Measurements from ENCODE around the gene SMARCAL1. TPM values are rescaled to one million over a fixed set of nuclear protein-coding genes. Genes with fewer than 3 reads are reported as not detected.

Gene SMARCAL1
- total RNA-seq, 1 experiment from 2014 or later, result 3.6 TPM

- DNase-seq (ENCODE audit: low spot score), result no peak
Observed at GRCh38 chr2:216426938-216427337, 14.7 kb downstream of the SMARCAL1 start.

DNA sequence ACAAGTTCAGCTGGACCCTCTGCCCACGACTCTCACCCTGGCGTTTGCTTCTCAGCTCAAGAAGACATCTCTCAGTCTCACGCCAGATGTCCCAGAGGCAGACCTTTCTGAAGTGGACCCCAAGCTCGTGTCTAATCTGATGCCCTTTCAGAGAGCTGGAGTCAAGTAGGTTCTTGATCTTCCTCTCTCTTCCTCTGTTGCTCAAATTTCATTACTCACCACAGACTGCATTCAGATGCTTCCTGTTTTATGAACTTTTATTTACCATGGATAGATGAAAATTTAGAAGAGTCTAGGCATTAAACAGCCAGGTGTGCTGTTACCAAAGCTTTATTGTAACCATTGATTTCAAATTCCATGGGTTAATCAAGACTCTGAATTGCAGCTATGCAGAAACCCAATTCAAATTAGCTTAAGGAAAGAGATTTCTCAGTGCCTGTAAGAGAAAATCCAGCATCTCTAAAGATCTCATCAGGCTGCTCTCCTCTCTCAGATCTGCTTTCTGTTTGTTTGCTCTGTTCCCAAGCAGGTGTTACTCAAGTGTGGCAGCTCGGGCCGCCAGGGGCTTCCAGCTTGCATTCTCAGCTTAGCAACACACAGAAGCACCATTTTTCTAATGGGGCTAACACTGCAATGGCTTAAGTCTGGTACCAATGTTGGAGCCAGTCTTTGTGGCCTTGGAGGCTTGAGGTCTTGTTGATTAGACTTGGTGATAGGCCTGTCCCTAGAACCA is 16.5 kb downstream of the SMARCAL1 start:
- no peak for DNase-seq (ENCODE audit: low spot score)

GRCh38 chr2:216429428-216429827 is 17.1 kb downstream of the SMARCAL1 start:
- DNase-seq (ENCODE audit: low spot score), result no peak

DNA sequence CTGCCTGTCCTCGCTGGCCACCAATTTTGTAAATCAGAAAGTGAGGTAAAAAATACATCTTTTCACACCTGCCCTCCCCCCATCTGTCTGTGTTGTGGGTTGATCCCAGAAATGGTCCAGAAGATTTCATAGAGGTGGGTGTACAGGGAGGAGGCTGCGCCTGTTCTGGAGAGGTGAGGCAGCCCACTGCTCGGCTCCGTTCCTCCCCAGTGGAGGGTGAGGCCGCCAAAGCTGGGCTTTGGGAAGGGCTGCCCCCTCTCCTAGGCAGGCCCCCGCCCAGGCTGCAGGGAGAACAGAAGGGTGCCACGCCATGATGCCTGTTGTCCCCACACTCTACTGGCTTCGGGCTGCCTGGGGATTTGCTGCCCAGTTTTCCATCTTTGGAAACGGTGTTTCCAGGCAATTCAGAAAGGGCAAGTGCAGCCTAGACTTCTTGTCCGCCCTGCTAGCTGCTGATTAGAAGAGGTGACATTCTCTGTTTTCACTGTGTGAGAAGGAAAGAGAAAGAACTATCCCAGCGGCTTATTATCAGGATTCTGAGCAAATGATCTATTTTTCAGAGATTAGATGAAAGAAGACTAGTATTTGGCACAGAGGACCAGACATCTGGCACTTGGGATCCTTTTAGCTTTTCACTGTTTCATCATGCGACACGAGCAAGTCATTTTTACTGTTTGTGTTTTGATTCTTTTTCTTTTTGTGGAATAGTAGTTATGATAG is 18.7 kb downstream of the SMARCAL1 start:
- DNase-seq (ENCODE audit: low spot score), result no peak

- DNase-seq (ENCODE audit: low spot score), result no peak
Observed at GRCh38 chr2:216431531-216431856, 19.2 kb downstream of the SMARCAL1 start.

- no peak for DNase-seq (ENCODE audit: low spot score)
Observed at GRCh38 chr2:216436383-216436782, 24.1 kb downstream of the SMARCAL1 start.

DNA sequence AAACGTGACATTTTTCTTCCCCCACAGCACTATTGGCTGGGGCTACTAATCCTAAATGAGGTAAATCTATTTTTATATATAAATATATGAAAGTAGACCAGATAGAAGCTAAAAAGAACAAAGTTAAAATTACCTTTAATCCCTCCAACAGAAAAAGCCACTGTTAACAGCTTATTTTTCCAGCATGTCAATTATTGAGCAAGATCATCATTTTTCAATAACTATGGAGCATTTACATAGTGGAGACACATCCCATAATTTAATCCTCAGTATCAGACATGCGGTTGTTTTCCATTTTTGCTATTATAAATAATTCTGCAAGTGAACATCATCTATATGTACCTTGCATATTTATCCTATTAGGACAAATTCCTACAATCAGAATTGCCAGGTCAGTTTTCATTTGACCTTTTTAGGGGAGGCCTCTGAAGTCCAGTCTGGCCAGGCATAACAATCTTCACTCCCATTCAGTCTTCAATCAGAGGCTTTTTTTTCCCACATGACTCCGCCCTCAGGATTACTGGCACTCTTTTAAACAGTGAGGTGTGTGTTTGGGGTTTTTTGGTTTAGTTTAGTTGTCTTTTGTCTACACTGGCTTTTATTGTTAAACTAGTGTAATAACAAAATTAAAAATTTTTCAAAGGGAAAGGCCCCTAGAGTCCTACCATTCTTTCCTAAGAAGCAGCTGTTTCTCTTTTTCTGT is 29.2 kb downstream of the SMARCAL1 start:
- DNase-seq (ENCODE audit: low spot score), result no peak

DNA sequence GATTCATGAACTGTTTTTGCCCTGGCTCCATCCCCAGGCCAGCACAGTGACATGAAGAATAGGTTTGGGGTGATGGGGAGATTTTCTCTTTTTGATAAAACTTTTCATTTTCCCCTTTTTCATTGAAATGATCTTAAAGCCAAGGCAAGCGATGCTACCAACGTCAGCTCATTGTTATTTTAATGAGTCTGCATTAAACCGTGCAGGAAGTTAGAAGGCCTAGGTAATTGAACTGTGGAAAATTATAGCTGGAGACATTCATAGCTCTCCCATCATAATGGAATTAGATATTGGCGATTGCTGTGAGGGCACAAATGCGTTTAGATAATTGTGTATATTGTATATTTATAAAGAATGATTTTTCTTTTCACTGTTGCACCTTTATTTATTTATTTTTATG is 33.2 kb downstream of the SMARCAL1 start:
- DNase-seq (ENCODE audit: low spot score), result no peak

GRCh38 chr2:216446343-216446742 is 34.1 kb downstream of the SMARCAL1 start:
- no peak for DNase-seq (ENCODE audit: low spot score)

GRCh38 chr2:216447293-216447692 is 35.0 kb downstream of the SMARCAL1 start:
- no peak for DNase-seq (ENCODE audit: low spot score)

DNA sequence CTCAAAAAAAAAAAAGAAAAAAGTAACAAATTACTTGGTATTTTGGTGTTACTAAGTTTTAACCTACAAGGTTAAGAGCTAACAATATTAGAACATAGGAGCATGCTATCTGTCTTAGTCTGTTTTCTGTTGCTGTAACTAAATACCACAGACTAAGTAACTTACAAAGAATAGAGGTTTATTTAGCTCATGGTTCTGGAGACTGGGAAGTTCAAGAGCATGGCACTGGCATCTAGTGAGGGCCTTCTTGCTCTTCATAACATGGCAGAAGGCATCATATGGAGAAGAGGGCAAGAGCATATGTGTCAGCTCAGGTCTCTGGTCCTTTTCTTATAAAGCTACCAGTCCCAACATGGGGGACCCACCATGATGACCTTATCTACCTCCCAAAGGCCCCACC is 36.5 kb downstream of the SMARCAL1 start:
- no peak for DNase-seq (ENCODE audit: low spot score)

GRCh38 chr2:216450346-216450745 is 38.1 kb downstream of the SMARCAL1 start:
- no peak for DNase-seq (ENCODE audit: low spot score)

DNA sequence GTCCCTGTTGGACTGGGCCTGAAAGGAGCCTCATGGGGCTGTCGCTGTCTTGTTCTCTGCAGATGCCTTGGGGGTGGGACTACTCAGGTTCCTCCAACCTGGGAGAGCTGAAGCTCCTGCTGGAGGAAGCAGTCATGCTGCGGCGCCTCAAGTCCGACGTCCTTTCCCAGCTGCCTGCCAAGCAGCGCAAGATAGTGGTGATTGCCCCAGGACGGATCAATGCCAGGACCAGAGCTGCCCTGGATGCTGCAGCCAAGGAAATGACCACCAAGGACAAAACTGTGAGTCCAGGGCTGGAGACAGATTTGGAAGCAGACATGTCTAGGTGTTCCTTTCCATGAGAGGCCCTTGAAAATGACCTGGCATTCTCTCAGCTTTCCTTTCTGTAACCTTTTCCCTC is 38.5 kb downstream of the SMARCAL1 start:
- no peak for DNase-seq (ENCODE audit: low spot score)

- no peak for DNase-seq (ENCODE audit: low spot score)
Observed at GRCh38 chr2:216453955-216454614, 41.8 kb downstream of the SMARCAL1 start.

DNA sequence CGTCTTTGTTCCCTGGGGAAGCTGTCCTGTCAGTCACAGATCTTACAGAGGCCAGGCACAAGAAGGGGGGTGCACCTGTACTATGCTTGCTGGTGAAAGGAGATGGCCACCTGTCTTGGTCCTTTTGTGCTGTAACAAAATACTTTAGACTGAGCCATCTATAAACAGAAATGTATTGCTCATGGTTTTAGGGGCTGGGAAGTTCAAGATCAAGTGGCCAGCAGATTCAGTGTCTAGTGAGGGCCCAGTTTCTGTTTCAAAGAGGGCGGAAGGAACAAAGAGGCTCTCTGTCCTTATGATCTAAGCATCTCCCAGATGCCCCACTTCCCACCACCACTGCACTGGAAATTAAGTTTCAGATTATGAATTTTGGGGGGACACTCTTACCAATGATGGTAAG is 50.9 kb downstream of the SMARCAL1 start:
- no peak for DNase-seq (ENCODE audit: low spot score)

DNA sequence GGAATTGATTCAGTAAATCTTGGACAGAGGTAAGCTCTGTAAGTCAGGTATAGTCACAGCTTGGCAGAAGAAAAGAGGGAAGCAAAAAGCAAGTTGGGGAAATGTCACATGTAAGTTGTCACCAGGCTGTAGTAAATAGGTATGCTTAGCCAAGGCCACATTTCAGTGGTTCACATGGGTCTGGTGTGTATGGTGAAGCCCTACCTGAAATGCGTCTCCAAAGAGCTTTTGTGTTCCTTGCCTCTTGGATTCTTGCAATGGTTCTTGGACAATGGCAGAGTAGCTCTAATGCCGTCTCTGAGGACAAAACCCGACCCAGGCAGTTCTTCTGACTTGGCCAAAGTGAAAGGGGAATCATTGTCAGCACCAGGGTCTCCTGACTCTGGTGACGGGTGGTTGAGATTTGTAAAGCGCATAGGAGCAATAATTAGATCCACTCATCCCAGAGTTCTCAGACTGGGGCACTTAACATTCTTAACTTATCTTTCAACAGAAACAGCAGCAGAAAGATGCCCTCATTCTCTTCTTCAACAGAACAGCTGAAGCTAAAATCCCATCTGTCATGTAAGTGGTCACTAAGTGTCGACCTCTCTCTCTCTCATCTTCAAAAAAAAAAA is 51.9 kb downstream of the SMARCAL1 start:
- DNase-seq (ENCODE audit: low spot score), result no peak

DNA sequence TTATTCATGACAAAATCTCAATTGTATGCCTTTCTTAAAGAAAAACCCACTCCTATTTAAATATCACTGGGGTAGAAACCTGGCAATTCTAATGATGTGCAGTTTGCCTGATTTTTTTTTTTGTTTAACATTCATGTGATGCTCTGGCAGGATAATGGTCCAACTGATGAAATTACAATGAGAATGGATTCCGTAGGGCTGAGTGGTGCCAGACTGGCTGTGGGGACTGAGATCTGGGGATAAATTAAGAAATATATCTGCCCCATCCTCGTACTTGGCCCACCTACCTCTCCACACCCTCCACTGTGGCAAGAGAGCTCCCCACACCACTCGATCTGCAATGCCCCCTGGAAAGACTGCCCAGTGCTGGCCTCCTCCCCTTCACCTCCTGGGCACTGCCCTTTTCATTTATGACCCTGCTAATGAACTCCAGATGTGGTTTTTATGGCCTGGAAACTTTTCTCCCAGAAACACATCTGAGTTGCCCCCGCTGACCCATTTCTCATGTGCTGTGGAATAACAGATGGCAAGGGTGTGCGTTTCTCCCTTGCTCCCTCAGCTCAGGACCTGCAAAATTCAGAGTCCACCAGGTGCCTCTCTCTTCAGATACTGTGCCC is 53.4 kb downstream of the SMARCAL1 start:
- DNase-seq (ENCODE audit: low spot score), result no peak

DNA sequence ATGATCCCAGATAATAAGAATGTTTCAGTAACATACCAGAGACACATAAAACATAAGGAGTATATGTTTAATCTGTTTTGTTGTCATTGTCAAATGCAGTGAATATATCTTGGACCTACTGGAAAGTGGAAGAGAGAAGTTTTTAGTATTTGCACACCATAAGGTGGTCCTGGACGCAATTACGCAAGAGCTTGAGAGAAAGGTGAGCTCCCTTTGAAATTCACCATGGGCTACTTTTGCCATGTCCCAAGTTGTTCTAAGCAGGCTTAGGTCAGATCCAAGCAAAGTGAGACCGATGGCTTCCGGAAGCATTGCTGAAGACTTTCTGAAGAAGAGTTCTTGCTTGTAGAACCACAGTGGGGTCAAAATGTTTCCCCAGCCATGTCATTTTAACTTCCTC is 55.6 kb downstream of the SMARCAL1 start:
- DNase-seq (ENCODE audit: low spot score), result no peak

DNA sequence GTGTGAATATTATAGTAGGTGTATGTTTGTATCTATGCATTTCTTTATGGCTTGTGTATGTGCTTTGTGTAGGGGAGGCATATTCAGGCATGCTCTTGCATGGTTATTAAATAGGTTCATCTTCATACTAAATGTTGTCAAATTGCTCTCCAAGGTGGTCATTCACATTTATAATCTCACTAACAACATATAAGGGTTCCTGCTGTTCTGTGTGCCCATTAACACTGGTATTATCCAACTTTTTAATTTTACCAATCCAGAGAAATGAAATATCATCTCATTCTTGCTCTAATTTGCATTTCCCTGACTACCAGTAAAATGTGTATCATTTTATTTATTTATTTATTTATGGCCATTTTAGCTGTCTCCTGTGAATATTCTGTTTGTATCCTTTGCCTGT is 57.4 kb downstream of the SMARCAL1 start:
- DNase-seq (ENCODE audit: low spot score), result no peak

DNA sequence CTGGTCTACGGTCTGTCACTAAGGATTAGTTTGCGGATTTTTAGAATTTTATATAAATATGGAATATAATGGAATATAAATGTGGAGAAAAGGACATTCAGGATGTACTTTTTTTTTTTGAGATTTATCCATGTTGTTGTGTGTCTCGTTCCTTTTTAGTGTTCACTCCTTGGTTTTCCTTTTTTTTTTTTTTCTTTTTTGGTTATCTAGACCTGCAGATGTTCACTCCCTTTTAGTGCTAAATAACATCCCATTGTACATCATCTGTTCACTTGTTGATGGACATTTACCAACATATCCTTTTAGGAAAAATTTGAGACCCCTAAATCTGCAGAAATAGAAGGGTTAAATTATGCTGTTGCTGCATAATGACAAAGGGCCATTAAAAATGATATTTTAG is 60.9 kb downstream of the SMARCAL1 start:
- no peak for DNase-seq (ENCODE audit: low spot score)

DNA sequence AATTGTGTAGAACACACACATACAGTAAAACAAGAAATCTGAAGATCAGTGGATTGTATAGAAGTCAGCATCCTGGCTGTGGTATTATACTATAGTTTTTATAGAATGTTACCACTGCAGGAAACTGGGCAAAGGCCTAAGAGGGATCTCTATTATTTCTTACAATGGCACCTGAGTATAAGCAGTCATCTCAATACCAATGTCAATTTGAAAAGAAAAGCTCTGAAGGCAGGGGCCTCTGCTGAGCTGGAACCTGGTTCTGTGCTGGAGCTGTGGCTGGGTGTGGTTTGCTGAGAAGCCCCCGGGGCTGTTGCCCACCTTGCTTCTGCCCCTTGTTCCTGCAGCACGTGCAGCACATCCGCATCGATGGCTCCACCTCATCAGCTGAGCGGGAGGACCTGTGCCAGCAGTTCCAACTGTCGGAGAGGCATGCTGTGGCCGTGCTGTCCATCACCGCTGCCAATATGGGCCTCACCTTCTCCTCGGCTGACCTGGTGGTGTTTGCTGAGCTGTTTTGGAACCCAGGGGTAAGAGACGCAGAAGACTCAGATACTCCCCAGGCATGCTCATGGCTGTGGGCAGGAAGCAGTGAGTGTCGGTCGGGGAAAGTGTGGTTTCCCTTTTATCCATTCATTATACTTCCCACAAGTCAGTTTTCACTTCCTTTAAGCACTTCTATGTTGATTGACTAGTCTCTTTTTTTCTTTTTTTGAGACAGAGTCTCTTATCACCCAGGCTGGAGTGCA is 62.8 kb downstream of the SMARCAL1 start:
- DNase-seq (ENCODE audit: low spot score), result no peak

Measured in HT-29 (cell line).